Renal pelvis (tissue), 4 donors: ENCODE measurements around the gene TMSB15C. TPM values are rescaled to one million over a fixed set of nuclear protein-coding genes. Genes with fewer than 3 reads are reported as not detected.
"Not testable (repeated sequence)": the region's sequence is repeated elsewhere in the genome, so short reads cannot be mapped to it uniquely, and the experiment has no call there.

ENCODE experiments used
- DNase-seq: peaks from one replicate; pipeline ENCODE4 v3.0.0-alpha.2; 2013
- polyA plus RNA-seq, 3 donors: library from polyadenylated mRNA; unstranded; fragments of 120-200 nt; gene quantifications; one replicate each; pipeline ENCODE4 v1.2.1, GENCODE V29; 2013; ENCODE audit not compliant: insufficient read length in 3 of 3

Gene TMSB15C
- polyA plus RNA-seq, 3 donors: 7.5 to 18.3 (median 17.0) TPM

GRCh38 chrX:104084063-104084462 lies 8.0 kb upstream of the TMSB15C start:
- no peak for DNase-seq

GRCh38 chrX:104077854-104078253 lies 1.8 kb upstream of the TMSB15C start:
- not testable (repeated sequence) for DNase-seq

GRCh38 chrX:104062636-104063035 lies 13.4 kb downstream of the TMSB15C start:
- DNase-seq: not testable (repeated sequence)

DNA sequence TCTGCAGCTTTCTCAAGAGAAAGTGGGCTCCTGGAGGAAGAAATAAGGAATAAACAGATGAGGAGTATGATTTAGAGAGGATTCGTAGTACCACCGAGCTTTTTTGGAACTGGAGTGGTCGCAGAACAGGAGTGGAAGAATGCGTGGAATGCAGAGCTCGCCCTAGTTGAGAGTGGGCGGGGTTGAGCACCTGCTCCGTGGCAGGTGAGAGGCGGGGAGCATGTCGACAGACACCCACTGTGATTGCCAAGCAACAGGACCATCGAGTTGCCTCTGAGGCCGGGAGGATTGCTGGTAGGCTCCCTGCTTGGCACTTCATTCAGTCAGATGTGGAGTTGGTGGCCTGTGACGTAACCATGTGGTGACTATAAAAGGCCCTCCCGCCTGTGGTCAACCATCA lies 21.1 kb downstream of the TMSB15C start:
- DNase-seq: not testable (repeated sequence)

GRCh38 chrX:104047171-104047570 lies 28.9 kb downstream of the TMSB15C start:
- DNase-seq: no peak

DNA sequence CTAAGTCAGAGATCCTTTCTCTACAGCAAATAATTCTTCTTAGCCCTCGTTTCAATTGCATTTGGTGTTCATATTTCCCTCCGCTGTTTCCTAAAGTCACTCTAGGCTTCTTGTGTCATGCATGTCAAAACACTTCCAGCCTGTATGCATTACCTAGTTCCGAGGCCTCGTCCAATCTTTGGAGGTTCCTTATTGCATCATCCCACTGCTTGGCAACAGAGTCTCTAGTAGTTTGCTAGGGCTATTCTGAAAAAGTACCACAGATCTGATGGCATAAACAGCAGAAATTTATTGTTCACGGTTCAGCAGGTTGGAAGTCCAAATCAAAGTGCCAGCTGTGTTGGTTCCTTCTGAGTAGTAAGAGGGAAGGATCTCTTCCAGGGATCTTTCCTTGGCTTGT lies 30.4 kb downstream of the TMSB15C start:
- DNase-seq: no peak

GRCh38 chrX:104041003-104041402 lies 35.0 kb downstream of the TMSB15C start:
- no peak for DNase-seq

DNA sequence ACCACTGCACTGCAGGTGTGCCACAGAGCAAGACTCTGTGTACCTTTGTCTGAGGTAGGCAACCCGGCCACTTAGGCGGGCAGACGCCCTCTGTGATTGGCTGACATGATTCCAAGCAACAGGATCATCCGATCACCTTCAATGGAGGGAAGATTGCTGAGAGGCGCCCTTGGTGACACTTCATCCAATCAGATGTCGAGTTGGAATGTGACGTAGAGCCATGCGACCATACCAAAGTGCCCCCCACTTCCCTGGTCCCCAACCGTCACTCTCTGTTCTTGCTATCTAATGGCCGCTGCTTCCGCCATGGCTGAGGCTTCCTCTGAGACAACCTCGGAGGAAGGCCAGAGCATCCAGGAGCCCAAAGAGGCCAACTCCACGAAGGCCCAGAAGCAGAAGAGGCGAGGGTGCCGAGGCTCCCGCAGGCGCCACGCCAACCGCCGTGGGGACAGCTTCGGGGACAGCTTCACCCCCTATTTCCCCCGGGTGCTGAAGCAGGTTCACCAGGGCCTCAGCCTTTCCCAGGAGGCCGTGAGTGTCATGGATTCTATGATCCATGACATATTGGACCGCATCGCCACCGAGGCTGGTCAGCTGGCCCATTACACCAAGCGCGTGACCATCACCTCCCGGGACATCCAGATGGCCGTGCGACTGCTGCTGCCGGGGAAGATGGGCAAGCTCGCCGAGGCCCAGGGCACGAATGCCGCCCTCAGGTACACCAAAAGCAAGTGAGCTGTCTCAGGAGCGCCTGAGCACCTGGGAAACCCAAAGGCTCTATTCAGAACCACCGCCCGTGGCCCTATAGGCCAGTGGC lies 36.1 kb downstream of the TMSB15C start, which contains the start of gene H2BW2:
TSS of gene H2BW2 (plus strand) at position 268 of the 817 bp plus-strand sequence. CDS start at position 307, 39 bp downstream.
- DNase-seq: no peak

Other genes with a start within 250 kb of the TMSB15C start
- 1 to 10 TPM; 2.4 to 2.6 (median 2.5) TPM for gene RAB9B, start 244.0 kb downstream of the TMSB15C start, polyA plus RNA-seq
- gene TMSB15B, start 113.6 kb downstream of the TMSB15C start, polyA plus RNA-seq: 10 to 100 TPM; 15.8 to 21.1 (median 20.7) TPM
- not detected for gene H2BW1, start 62.5 kb downstream of the TMSB15C start, polyA plus RNA-seq
- gene H2BW2, start 36.3 kb downstream of the TMSB15C start, polyA plus RNA-seq: under 1 TPM; 0.83 to 0.99 (median 0.85) TPM
- gene ZCCHC18, start 36.3 kb upstream of the TMSB15C start, polyA plus RNA-seq: 1 to 10 TPM; 4.4 to 5.4 (median 4.8) TPM
- 10 to 100 TPM in 2 of 3 donors, 1 to 10 TPM in 1; 9.3 to 15.5 (median 12.6) TPM for gene SLC25A53, start 80.8 kb upstream of the TMSB15C start, polyA plus RNA-seq
- 10 to 100 TPM; 34.0 to 42.8 (median 38.7) TPM for gene FAM199X, start 90.2 kb upstream of the TMSB15C start, polyA plus RNA-seq
- not detected for gene ESX1, start 178.7 kb upstream of the TMSB15C start, polyA plus RNA-seq